Stimulated activated naive B cell treated with anti-CD40 and anti-IgM and Interleukin-4, amounts not matched to agents 10 μg/mL and 1 μg/mL and 100 μg/mL, for 72 hours (primary cell): ENCODE data around the gene GALNT15.

Experiments used
- ATAC-seq, 2 donors: fragments of 150-1000 bp; cut with Tn5 transposase; replicated peaks; 2 replicates each; pipeline ENCODE4 v1.10.0; 2021; ENCODE audit warnings: moderate library complexity in 1 of 2
- DNase-seq: peaks from one replicate; pipeline ENCODE4 v3.0.0; 2021
- H3K27ac Mint-ChIP-seq: one replicate; pipeline ENCODE4 v1.8.0; 2022; ENCODE audit warnings: mild to moderate bottlenecking, mixed read lengths
- H3K27me3 Mint-ChIP-seq, 2 donors: one replicate each; pipeline ENCODE4 v1.8.0; 2022; ENCODE audit warnings: mixed read lengths in 2 of 2
- H3K36me3 Mint-ChIP-seq, 2 donors: one replicate each; pipeline ENCODE4 v1.8.0; 2022; ENCODE audit warnings: mixed read lengths in 2 of 2, mild to moderate bottlenecking in 1 of 2
- H3K4me1 Mint-ChIP-seq, 2 donors: one replicate each; pipeline ENCODE4 v1.8.0; 2022; ENCODE audit warnings: mixed read lengths in 2 of 2, mild to moderate bottlenecking in 1 of 2
- H3K4me3 Mint-ChIP-seq, 2 donors: one replicate each; pipeline ENCODE4 v1.8.0; 2022; ENCODE audit warnings: mild to moderate bottlenecking in 2 of 2, mixed read lengths in 2 of 2, moderate library complexity in 1 of 2
- H3K9me3 Mint-ChIP-seq, 2 donors: one replicate each; pipeline ENCODE4 v1.8.0; 2022; ENCODE audit warnings: mixed read lengths in 2 of 2, mild to moderate bottlenecking in 1 of 2

GALNT15 gene

DNA sequence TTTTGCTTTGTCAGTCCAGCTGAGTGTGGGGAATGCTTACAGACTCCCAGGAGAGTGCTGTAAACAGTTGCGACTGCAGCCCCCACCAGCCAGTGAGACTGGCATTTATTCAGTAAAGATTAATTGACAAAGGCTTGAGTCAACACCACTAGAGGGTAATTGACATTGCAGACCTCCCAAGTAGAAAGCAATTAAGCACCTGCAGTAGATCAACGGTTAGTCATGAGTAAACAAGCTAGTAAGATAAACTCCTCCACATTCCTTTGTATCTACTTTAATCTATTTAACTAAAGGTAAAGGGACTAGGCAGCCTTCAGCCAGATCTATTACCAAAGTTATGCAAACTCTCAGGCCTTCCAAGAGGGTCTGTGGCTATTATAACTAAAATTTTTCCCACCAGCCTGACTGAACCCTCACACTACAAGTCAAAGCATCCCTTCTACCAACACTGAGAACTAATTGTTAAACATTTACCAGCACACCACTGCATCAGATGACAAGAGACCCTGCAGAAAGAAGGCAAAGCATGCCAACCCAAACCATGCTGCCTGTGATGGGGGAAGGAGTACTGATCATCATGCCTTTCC lies 30.5 kb upstream of the GALNT15 start:
- no peaks in the 10 kb centered on the region for H3K4me1 Mint-ChIP-seq
- peaks cover 0 to 7% of the 10 kb centered on the region in 2 donors for H3K27me3 Mint-ChIP-seq
- H3K27ac Mint-ChIP-seq, result no peak overlapping the region
- ATAC-seq (no peak), DNase-seq (no peak)
- H3K9me3 Mint-ChIP-seq, result peaks cover 14% of the 10 kb centered on the region in 2 donors
- H3K36me3 Mint-ChIP-seq, result peaks cover 0 to 5% of the 10 kb centered on the region in 2 donors
- H3K4me3 Mint-ChIP-seq, result no peak overlapping the region

DNA sequence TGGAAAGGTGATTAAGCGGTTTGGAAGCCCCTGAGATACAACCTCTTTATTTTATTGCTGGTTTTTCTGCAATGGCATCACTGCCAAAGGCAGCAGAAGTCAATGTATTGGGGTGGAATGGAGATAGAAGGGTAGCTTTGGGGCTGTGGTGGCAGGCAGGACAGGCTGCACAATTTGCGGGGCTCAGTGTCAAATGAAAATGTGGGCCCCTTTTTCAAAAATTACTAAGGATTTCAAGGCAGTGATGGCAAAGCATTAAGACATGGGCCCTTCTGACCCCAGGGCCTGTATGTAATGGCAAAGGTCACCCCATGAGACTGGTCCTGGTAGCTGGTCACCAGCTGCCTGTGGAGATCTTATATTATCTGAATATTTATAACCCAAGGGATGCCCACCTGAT lies 29.3 kb upstream of the GALNT15 start:
- no peaks in the 10 kb centered on the region for H3K4me1 Mint-ChIP-seq
- peaks cover 0 to 5% of the 10 kb centered on the region in 2 donors for H3K36me3 Mint-ChIP-seq
- peaks cover 0 to 11% of the 10 kb centered on the region in 2 donors for H3K27me3 Mint-ChIP-seq
- peaks cover 14% of the 10 kb centered on the region in 2 donors for H3K9me3 Mint-ChIP-seq
- no peak overlapping the region for H3K27ac Mint-ChIP-seq
- DNase-seq (no peak), ATAC-seq (no peak)
- no peak overlapping the region for H3K4me3 Mint-ChIP-seq

DNA sequence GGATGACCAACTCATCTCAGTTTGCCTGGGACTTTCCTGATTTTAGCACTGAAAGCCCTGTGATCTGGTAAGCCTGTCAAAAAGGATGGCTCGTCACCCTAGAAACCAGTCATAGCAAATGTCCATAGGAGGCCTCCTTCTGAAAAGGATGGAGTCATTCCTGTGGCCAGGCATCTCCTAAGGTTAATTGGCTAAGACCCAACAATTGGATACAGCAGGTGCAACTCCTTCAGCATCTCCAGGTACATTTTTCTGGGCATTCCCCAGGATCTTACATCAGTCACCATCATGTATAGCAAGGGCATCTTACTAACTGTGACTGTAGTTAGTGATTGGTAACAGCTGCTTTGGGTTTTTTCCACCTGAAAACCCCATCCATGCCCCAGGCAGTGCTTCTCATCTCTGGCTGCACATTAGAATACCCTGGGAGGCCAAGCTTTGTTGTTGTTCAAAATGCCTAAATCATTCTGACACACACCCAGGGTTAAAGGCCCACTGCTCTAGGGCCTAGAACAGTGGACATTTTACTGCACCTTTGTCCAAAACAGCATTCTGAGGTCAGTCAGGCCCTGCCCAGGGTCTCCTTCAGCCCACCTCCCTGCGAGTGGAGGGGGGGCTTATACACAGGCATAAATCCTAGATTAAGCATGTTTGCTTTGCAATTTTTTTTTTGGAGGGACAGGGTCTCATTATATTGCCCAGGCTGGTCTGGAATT lies 28.3 kb upstream of the GALNT15 start:
- H3K4me3 Mint-ChIP-seq, result no peak overlapping the region
- peak; percentile 16 to 86 for ATAC-seq
- DNase-seq, result peak; percentile 1

DNA sequence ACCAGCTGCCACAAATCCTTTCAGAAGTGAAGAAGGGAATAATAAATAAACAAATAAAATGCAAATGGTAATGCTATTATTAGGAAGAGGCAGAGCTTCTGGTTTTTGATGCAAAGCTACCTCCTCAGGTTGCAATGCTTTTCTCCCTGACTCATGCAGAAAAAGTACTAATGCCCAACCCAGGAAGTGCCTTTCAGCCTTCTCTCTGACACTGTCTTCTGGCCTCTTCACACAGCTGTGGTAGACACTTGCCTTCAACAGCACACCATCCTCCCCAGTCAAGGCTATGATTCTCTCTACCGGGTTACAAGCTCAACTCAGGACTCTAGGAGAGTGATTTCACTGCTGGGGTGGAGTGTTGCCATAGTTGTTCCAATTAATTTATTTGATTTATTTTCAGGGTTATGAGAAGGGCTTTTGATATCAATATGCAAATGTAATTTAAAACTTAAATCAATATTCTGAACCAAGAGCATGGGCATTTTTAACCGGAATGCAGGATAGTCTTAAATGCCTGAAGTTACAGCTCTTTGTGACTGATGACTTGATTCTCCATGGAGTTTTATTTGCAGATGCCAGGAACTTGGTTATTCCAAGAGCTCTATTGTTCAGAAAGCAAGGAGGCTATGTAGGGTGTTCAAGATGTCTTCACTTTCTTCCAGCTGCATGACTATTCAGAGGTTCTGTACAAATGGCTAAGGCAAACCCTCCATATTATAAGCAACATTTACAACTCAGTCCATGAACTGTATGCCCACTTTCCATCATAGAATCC lies 27.1 kb upstream of the GALNT15 start:
- H3K27ac Mint-ChIP-seq, result no peak overlapping the region
- peaks cover 0 to 5% of the 10 kb centered on the region in 2 donors for H3K36me3 Mint-ChIP-seq
- DNase-seq, result no peak
- no peaks in the 10 kb centered on the region for H3K4me1 Mint-ChIP-seq
- peaks cover 14 to 16% of the 10 kb centered on the region in 2 donors for H3K9me3 Mint-ChIP-seq
- no peak for ATAC-seq
- H3K4me3 Mint-ChIP-seq, result no peak overlapping the region
- peaks cover 0 to 11% of the 10 kb centered on the region in 2 donors for H3K27me3 Mint-ChIP-seq

More for the DNA sequence above, 28.3 kb upstream of the GALNT15 start:
- peaks cover 0 to 5% of the 10 kb centered on the region in 2 donors for H3K36me3 Mint-ChIP-seq
- H3K27ac Mint-ChIP-seq, result peak overlapping the region; percentile 65
- H3K9me3 Mint-ChIP-seq, result peaks cover 14% of the 10 kb centered on the region in 2 donors
- H3K27me3 Mint-ChIP-seq, result peaks cover 0 to 11% of the 10 kb centered on the region in 2 donors
- H3K4me1 Mint-ChIP-seq, result no peaks in the 10 kb centered on the region

DNA sequence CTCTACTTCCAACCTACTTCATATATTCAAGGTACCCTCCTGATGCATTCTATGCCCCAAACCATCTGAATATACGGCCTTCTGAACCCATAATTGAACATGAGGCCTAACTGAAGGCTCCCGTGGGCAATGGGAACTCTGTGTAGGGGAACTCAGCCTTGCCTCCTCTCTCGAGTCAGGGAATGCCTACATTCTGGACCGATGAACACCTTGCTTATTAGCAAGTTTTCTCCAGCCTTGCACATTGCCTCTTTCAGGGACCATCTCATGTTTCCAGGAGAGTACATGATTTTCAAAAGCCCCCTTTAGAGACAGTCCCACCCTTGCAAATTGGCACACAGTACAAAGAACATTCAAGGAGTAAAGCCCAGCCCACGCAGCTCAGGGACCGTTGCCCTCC lies 26.3 kb upstream of the GALNT15 start:
- no peak for DNase-seq
- peaks cover 0 to 5% of the 10 kb centered on the region in 2 donors for H3K36me3 Mint-ChIP-seq
- H3K9me3 Mint-ChIP-seq, result peaks cover 16 to 17% of the 10 kb centered on the region in 2 donors
- no peak overlapping the region for H3K27ac Mint-ChIP-seq
- H3K27me3 Mint-ChIP-seq, result peaks cover 0 to 11% of the 10 kb centered on the region in 2 donors
- no peaks in the 10 kb centered on the region for H3K4me1 Mint-ChIP-seq
- no peak for ATAC-seq
- no peak overlapping the region for H3K4me3 Mint-ChIP-seq

DNA sequence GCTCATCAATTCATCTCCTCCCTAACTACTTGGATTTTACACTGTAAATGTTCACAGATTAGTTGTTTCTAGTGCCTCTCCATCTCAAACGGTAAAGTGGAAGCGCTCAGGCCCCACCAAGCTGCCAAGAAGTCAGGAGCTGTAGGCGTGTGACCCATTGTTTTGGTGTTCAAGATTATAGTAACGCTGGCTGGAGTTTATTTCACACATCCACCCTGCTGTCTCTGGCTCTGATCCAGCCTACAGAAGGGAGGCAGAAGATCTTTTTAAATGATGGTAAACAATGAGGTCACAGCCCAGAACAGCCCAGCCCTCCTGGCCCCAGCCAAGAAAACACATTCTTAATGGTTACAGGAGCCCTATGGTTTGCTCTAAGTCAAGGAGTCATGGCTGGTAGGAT lies 25.7 kb upstream of the GALNT15 start:
- Mint-ChIP-seq H3K9me3 (peaks cover 13 to 14% of the 10 kb centered on the region in 2 donors), H3K4me1 (no peaks in the 10 kb centered on the region), H3K4me3 (no peak overlapping the region), H3K36me3 (peaks cover 0 to 5% of the 10 kb centered on the region in 2 donors), H3K27ac (peak overlapping the region; percentile 47), H3K27me3 (peaks cover 0 to 13% of the 10 kb centered on the region in 2 donors)
- DNase-seq (no peak), ATAC-seq (no peak)

DNA sequence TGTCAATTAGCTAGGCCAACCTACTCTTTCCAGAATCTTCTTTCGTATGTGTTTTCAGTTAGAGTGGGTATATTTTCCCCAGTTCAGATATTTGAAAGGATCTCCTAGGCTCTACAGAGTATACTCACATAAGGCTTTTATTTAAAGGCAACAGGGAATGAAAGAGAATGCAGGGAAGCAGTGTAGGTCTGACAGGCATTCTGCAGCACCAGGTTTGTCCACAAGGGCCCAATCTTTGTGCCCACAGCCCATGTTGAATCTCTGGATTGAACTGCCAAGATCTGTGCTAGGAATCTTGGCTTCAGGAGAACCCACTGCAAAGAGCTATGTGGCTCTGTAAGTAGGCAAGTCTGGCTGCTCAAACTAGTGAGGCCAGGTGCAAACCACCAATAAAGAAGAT lies 24.2 kb upstream of the GALNT15 start:
- H3K9me3 Mint-ChIP-seq, result peaks cover 7 to 11% of the 10 kb centered on the region in 2 donors
- H3K4me3 Mint-ChIP-seq, result no peak overlapping the region
- DNase-seq (no peak), ATAC-seq (no peak)
- peaks cover 0 to 17% of the 10 kb centered on the region in 2 donors for H3K27me3 Mint-ChIP-seq
- H3K4me1 Mint-ChIP-seq, result no peaks in the 10 kb centered on the region
- no peak overlapping the region for H3K27ac Mint-ChIP-seq
- no peaks in the 10 kb centered on the region for H3K36me3 Mint-ChIP-seq

DNA sequence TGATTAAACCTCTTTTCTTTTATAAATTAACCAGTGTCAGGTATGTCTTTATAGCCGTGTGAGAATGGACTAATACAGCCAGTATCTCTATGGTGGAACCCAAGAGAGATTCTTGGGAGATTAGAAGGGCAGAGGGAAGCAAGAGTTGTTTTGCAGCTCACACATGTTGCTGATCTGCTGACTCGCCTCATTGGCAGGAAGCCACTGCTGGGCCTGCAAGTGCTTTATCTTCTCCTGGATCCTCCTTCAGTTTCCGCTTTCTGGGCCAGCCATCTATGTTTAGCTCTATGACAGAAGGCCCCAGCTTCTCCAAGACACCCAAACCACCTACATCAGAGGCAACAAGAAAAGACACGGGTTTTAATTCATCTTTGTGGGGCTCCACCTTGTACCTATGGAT lies 23.4 kb upstream of the GALNT15 start:
- Mint-ChIP-seq H3K27ac (no peak overlapping the region), H3K4me1 (no peaks in the 10 kb centered on the region), H3K36me3 (no peaks in the 10 kb centered on the region), H3K4me3 (no peak overlapping the region), H3K9me3 (peaks cover 7 to 11% of the 10 kb centered on the region in 2 donors), H3K27me3 (peaks cover 4 to 17% of the 10 kb centered on the region in 2 donors)
- DNase-seq, result no peak
- no peak for ATAC-seq

DNA sequence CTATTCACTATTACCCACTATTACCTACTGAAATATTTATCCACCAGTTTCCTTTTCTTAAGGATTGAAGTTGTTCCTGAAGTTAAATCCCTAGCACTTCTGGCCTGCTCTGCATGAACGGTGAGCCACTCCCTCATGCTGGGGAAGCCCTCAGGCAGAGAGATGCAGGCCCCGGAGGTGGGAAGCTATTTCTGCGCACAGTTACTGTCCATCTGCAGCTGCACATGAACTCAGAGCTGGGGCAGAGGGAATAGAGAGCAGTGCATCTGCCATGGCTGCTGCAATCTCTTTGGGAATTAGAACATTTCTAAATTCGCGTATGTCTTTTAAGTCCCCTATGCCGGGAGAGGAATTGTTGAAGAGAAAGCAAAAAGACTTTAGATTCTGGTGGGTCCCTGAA lies 6.3 kb upstream of the GALNT15 start:
- Mint-ChIP-seq H3K27me3 (peaks cover 26 to 36% of the 10 kb centered on the region in 2 donors), H3K4me1 (no peaks in the 10 kb centered on the region), H3K4me3 (no peak overlapping the region), H3K36me3 (peaks cover 0 to 12% of the 10 kb centered on the region in 2 donors), H3K27ac (no peak overlapping the region), H3K9me3 (peaks cover 13 to 19% of the 10 kb centered on the region in 2 donors)
- ATAC-seq (no peak), DNase-seq (no peak)

DNA sequence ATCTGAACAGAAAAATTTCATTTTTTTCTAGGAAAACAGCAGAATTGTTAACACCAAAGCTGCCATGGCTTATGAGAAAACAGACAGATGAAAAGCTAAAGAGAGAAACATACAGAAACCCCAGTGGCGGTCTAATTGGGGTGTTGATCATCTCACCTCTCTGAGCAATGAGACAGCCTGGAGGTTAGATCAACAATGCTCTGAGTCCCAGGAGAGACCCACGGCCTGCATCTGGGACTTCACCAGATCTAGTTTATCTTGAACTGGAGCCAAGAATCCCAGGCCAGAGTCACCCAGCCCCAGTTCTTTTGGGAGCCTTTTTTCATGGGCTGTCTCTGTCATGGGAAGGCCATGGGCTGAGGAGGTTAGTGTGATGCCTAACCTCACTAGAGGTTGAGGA lies 3.5 kb upstream of the GALNT15 start:
- H3K4me3 Mint-ChIP-seq, result no peak overlapping the region
- H3K4me1 Mint-ChIP-seq, result no peaks in the 10 kb centered on the region
- H3K9me3 Mint-ChIP-seq, result peaks cover 4% of the 10 kb centered on the region in 2 donors
- DNase-seq, result no peak
- H3K27me3 Mint-ChIP-seq, result peaks cover 11 to 12% of the 10 kb centered on the region in 2 donors
- peaks cover 0 to 4% of the 10 kb centered on the region in 2 donors for H3K36me3 Mint-ChIP-seq
- ATAC-seq, result no peak
- no peak overlapping the region for H3K27ac Mint-ChIP-seq

DNA sequence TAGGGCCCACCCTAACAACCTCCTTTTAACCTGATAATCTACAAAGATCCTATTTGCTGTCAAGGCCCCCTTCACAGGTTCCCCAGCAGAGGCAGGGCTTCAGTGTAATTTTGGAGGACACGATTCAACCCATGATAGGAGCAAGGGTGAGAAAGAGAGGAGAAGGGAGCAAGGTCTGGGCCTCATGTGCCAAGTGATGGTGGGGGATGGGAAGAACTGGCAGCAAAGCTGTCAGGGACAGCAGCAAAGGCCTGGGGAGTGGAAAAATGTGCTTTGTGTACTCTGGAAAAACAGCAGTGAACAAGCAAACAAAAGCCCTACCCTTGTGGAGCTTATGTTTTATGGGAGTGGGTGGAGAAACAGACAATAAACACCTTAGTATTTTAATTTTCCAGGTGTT lies 2.7 kb upstream of the GALNT15 start:
- Mint-ChIP-seq H3K4me1 (no peaks in the 10 kb centered on the region), H3K27me3 (peaks cover 5 to 6% of the 10 kb centered on the region in 2 donors), H3K27ac (no peak overlapping the region), H3K36me3 (peaks cover 0 to 4% of the 10 kb centered on the region in 2 donors), H3K4me3 (no peak overlapping the region), H3K9me3 (peaks cover 4% of the 10 kb centered on the region in 2 donors)
- ATAC-seq (no peak), DNase-seq (no peak)

DNA sequence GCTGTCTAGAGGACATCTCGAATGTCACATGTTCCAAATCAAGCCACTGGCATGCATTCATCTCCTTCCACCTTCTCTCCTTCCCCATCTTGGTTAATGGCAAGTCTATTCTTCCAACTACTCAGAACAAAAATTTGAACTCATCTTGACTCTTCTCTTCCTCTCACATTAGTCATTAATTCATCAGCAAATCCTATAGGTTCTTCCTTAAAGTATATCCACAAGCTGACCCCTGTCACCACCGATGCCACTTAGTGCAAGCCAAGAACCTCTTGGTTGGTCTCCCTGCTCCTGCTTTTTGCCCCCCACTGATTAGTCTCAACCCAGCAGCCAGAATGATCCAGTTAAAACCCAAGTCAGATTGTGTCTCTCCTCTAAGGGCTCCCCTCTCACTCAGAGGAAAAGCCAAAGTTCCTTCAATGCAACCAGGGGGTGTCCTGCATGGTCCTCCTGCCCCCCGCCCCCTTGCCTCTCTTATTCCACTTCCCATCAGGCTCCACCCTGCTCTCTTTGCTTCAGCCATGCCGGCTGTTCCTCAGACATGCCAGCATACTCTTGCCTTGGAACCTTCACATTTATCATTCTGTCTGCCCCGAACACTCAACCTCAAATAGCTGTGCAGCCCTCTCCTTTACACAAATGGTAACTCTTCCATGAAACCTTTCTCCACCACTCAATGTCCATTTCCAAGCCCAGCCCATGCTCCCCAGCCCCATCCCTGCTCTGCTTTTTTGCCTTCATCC lies 1.0 kb upstream of the GALNT15 start:
- no peak for DNase-seq
- H3K27ac Mint-ChIP-seq, result no peak overlapping the region
- H3K9me3 Mint-ChIP-seq, result peaks cover 4% of the 10 kb centered on the region in 2 donors
- H3K4me1 Mint-ChIP-seq, result peaks cover 0 to under 1% of the 10 kb centered on the region in 2 donors
- H3K36me3 Mint-ChIP-seq, result peaks cover 0 to 4% of the 10 kb centered on the region in 2 donors
- no peak overlapping the region for H3K4me3 Mint-ChIP-seq
- H3K27me3 Mint-ChIP-seq, result peaks cover 9 to 13% of the 10 kb centered on the region in 2 donors
- ATAC-seq, result no peak

DNA sequence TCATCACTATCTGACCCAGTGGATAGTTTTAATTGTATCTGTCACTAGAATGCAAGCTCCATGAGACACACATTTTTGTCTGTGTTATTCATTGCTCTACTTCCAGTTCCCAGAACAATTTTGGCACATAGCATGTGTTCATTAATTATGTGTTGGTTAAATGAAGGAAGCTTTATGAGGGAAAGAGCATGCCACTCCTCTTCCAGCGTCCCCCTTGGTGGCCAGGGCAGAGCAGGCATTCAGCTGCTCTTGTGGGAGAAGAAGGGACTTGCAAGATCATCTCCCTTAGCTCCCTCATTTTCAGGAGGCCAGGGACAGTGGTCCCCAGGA lies 489 bp upstream of the GALNT15 start:
- H3K27me3 Mint-ChIP-seq, result peaks cover 14 to 16% of the 10 kb centered on the region in 2 donors
- H3K4me1 Mint-ChIP-seq, result peaks cover 0 to 1% of the 10 kb centered on the region in 2 donors
- no peak overlapping the region for H3K27ac Mint-ChIP-seq
- no peak overlapping the region for H3K4me3 Mint-ChIP-seq
- ATAC-seq (no peak), DNase-seq (no peak)
- peaks cover 0 to 4% of the 10 kb centered on the region in 2 donors for H3K36me3 Mint-ChIP-seq
- peaks cover 4% of the 10 kb centered on the region in 2 donors for H3K9me3 Mint-ChIP-seq
